Mesenteric fat pad (tissue), 1 donor: ENCODE measurements around the gene BCL6B. TPM values are rescaled to one million over a fixed set of nuclear protein-coding genes. Genes with fewer than 3 reads are reported as not detected.
"Not testable (repeated sequence)": the region's sequence is repeated elsewhere in the genome, so short reads cannot be mapped to it uniquely, and the experiment has no call there.

Experiments used
- DNase-seq: peaks from one replicate; pipeline ENCODE4 v3.0.0-alpha.2; 2020; ENCODE audit warnings: low spot score
- long read RNA-seq: library from polyadenylated mRNA; unstranded; transcript quantifications from one replicate; pipeline ENCODE4 v2.0.0, GENCODE V29; 2020
- total RNA-seq: library from RNA; stranded (reverse); fragmentation: NEBNext Ultra II Directional; extraction: Animal tissue kit (Norgen Biotek cat#: 25700); gene quantifications from one replicate; pipeline ENCODE4 v1.2.1, GENCODE V29; 2021
- donor health status: DM: yes; HTN: yes; CAD: no.

BCL6B gene
- 32.2 TPM for total RNA-seq
- long read RNA-seq, partial matches to known transcripts = 8 of 8 reads
- long read RNA-seq, other reads (novel, unspliced or antisense) = 0 of 8 reads

- no peak for DNase-seq
These were observed at the start of gene BCL6B for GRCh38 chr17:7022781-7023571. Gene BCL6B, plus strand, starts transcription at chr17:7023050. Its CDS starts 622 bp downstream, at chr17:7023672.

DNA sequence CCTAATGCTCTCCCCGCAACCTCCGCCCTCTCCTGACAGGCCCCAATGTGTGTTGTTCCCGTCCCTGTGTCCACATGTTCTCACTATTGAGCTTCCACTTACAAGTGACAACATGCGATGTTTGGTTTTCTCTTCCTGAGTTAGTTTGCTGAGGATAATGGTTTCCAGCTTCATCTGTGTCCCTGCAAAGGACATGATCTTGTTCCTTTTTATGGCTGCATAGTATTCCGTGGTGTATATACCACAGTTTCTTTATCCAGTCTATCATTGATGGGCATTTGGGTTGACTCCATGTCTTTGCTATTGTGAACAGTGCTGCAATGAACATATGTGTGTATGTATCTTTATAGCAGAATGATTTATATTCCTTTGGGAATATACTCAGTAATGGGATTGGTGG, 43.4 kb upstream of the BCL6B start:
- DNase-seq = not testable (repeated sequence)

DNA sequence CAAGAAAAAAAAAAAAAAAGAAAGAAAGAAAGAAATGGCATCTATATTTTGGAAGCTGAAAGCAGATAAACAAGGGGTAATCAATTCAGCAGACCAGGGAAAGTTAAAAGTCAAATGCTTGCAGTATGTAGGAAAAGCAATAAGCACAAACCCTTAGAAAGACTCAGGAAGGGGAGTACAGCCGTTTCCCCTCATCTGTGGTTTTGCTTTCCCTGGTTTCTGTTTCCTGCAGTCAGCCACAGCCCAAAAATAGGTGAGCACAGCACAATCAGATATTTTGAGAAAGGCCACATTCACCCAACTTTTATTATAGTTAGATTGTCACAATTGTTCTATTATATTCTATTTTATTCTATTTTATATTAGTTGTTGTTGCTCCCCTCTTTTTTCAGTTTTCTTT, 41.4 kb upstream of the BCL6B start:
- DNase-seq = no peak

DNA sequence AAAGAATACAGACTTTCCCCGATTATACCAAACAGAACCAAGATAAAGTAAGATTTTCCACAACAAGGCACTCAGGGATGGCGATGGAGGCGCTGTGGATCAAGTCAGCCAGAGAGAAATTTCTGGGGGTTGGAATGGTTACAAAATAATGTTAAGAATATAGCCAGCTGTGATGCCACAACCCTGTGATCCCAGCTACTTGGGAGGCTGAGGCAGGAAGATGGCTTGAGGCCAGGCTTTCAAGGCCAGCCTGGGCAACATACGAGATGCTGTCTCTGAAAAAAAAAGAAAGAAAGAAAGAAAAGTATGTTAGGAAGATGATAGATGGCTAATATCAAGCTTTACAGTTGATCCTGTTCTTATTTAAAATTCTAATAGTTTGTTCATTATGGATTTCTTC, 37.6 kb upstream of the BCL6B start:
- DNase-seq = no peak

DNA sequence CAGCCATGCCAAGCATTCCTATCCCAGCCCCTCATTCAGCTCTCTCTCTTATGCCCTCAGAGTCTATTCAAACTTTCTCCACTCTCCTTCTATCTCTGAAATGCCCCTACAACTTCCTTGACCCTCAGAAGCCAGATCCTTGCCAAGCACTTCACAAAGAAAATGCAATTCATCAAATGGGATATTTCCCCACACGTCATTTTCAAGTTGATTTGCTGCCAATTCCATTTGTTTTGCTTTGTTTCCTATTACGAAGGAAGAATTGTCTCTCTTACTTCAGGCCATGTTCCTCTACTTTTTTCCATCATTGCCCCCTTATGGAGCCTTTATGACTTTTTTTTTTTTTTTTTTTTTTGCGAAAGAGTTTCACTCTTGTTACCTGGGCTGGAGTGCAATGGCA, 36.2 kb upstream of the BCL6B start:
- DNase-seq = no peak

DNA sequence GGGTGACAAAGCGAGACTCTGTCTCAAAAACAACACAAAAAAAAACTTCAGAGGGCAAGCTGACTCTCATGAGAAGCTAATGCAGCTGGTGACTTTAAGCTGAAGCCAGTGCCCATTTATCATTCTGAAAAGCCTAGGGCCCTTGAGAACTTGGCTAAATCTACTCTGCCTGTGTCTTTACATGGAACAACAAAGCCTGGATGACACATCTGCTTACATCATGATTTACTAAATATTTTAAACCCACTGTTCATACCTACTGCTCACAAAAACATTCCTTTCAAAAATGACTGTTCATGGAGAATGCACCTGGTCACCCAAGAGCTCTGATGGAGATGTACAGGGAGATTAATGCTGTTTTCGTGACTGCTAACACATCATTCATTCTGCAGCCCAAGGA, 33.1 kb upstream of the BCL6B start:
- DNase-seq = no peak

DNA sequence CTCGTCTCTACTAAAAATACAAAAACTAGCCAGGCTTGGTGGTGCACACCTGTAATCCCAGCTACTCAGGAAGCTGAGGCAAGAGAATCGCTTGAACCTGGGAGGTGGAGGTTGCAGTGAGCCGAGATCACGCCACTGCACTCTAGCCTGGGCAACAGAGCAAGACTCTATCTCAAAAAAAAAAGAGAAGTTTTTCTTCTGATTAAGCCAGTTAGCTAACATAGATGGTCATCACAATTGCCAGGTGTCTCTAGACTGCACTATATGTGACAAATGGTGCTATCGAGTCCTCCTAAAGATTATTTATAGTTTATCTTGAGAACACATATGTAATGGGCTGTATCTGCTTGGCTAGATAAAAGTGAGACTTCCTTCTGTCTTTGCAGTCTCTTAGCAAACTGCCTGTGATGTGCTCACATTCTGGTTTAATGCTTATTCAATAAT, 29.2 kb upstream of the BCL6B start:
- DNase-seq = not testable (repeated sequence)

DNA sequence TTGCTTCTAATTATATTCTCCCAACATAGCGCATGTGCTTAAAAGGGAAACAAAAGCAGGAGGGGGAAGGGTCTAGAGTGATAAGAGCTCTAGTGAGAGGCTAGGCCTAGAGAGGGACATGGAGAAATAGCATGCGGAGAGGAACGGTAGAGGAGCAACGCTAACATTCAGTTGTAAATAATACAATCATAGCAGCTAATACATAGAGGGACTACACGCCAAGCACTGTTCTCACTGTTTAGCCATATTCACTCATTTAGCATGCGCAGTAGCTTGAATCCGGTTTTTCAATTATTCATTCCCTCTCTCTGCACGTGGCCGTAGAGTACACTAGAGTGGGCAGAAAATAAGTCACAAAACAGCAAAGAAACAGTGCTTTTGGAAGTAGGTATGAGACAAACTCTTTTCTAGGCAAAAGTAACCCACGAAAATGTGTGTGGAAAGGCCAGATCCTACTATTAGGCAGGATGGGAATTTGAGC, 28.7 kb upstream of the BCL6B start:
- no peak for DNase-seq

DNA sequence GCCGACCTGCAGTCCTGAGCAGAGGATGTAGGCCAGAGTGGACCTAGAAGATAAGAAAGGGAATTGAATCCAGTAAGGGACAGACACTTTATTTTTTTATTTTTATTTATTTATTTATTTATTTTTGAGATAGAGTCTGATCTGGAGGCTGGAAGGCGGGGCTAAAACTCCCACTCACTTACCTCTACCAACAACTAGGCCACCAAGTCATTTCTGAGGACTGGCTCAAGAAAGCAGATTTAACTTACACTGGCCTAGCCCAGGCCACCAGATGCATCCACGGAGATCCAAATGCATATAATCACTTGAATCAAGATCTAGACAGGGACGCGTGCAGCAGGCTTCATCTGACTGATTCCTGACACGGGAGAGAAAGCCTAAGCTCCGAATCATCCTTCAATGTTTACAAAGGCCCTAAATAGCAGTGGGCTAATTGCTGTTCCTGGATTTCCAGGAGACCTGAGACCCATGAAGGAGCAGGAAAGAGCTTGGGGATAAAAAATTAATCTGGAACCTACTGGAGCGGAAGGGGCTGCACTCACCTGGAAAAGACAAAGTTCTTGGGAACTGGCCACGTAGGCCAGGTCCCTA, 28.1 kb upstream of the BCL6B start:
- DNase-seq = no peak

DNA sequence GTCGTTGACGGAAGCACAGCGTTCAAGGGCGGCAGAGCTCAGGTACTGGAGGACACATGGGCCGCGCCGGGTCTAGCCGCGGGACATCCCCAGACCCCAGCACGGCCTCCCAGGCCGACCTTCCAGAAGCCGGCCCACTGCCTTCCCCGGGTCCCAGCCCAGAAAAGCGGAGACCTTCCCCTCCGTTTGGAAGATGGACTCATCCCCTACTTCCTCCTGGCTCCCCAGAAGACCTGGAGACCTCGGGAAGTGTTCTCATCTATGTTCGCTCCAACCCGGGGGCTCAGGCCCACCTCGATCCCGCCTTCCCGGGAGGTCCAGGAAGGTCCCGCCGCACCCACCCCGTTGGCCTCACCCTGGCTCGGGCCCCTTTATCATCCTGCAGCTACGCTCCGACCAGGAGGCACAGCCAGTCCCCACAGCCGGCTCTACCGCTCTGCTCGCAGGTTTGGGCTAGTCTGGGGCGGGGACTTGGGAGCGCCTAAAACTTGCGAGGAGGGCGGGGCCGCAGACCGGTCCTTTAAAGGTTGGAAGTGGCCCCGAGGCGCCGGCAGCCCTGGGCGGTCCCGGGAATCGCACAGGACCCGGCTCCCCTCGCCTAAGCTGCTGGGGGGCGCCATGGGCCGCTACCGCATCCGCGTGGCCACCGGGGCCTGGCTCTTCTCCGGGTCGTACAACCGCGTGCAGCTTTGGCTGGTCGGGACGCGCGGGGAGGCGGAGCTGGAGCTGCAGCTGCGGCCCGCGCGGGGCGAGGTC, 27.2 kb upstream of the BCL6B start, which contains the start of gene ALOX12:
Gene ALOX12 (plus strand): TSS at position 550 of the 756 bp plus-strand sequence. CDS start 69 bp downstream, at position 619.
- DNase-seq = no peak

DNA sequence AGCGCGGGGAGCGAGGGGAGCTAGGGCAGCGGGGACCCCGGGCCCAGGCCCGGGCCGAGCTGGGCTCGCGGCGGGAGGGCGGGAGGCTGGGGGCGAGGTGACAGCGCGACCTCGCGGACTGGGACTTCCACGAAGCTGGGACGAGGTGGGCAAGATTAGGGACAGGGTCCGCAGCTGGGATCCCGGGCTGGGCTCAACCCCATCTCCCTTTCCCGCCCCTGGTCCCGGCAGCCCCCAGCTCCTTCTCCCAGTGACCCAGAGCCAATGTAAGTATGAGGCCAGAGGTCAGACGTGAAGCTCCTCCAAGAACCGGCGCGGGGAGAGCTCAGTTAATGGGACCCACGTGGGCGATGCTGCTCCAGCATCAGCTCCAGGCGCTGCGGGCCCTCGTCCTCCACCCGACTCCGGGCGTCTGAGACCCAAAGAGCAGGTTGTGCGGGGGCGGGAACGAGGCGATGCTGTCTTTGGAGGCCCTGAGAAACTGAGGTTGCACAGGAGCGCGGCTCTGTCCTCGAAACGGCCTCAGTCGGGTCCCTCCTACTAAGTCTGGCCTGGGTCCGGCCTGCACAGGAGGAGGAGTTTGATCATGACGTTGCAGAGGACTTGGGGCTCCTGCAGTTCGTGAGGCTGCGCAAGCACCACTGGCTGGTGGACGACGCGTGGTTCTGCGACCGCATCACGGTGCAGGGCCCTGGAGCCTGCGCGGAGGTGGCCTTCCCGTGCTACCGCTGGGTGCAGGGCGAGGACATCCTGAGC, 26.4 kb upstream of the BCL6B start:
- DNase-seq = no peak

- DNase-seq = no peak
These were observed 25.7 kb upstream of the BCL6B start for GRCh38 chr17:6997171-6997570.

DNA sequence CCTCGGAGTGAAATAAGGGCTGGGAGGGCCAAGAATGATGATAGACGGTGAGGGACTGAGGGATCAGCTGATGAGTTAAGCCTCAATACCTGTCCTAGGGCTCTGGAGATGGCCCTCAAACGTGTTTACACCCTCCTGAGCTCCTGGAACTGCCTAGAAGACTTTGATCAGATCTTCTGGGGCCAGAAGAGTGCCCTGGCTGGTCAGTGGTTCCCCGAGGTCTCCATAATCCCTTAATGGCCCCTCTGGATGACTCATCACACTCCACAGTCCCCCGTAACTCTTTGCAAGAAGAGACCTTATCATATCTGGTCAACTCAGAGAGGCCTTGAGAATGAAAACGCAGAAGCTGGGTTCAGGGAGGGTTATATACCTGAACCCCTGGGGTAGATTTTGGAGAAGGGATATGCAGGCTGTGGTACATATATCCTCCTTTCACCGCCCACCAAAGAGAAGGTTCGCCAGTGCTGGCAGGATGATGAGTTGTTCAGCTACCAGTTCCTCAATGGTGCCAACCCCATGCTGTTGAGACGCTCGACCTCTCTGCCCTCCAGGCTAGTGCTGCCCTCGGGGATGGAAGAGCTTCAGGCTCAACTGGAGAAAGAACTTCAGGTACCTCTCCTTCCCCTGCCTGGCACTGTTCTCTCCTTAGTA, 23.9 kb upstream of the BCL6B start:
- no peak for DNase-seq

DNA sequence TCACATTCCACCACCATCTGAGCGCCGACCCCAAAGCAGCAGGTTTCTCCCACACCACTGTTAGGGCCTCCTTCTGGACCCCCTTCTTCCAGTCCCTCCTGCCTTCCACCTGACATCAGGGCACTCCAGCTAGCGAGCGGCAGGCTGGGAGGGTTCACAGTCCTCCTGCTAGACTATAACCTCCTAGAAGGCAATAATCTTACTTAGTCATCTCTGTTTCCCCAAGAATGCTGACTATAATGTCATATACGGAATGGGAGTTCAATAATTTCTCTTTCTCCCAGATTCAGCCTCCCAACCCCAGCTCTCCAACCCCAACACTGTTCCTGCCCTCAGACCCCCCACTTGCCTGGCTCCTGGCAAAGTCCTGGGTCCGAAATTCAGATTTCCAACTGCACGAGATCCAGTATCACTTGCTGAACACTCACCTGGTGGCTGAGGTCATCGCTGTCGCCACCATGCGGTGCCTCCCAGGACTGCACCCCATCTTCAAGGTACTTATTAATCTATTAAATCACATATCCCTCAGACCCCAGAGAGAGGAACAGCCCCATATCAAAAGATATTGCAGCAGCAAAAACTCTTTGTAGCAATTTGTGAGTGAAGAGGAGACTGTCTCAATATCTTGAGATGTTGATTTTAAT, 21.4 kb upstream of the BCL6B start:
- DNase-seq = no peak

DNA sequence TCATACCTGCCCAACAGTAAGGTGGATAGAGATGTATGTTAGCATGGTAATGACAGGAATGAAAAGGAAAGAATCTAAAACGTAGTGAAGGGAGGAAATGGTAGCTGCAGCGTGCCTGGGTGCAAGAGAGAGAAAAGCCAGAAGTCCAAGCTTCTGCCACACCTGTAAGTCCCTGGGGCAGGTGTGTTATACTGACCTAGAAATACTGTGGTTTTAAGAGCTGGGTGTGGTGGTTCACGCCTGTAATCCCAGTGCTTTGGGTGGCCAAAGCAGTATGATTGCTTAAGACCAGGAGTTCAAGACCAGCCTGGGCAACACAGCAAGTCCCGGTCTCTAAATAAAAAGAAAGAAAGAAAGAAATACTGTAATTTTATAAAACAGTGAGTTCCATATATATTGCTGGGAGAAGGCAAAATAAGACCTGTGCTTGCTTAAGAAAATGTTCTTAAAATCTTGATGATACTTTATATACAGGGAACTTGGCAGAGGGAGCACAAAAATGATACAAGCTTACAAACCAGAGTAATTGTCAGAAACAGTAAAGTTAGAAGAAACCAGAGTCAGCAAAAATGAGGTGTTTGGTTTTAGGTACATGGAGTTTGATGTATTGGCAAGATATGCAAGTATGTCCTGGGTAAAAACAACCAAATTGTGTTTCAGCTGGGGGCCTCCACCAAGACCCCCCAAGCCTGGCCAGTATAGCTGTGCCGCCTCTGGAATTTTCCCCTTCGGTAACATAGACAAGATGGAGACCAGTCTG, 20.4 kb upstream of the BCL6B start:
- DNase-seq = no peak

DNA sequence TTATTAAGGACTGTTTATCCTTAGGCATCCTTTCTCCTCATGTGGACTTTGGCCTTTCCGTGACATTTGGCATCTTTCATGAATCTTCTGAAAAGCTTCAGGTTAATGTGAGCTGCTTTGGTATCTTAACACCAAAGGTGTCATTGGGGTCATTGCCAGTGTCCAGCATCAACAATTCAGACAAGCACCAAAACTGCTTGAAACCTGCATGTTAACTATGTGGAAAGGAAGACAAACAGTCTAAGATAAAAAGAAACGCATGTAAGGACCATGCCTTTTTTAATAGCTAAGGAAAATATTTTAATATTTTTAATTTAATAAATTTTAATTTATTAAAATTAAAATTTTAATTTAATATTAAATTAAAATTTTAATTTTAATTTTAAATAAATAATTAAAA, 19.1 kb upstream of the BCL6B start:
- DNase-seq = no peak

- DNase-seq = no peak
These were observed 18.2 kb upstream of the BCL6B start for GRCh38 chr17:7004398-7005253.

- DNase-seq = no peak
These were observed 17.1 kb upstream of the BCL6B start for GRCh38 chr17:7005716-7006115.
